Sigmoid colon (tissue), 3 donors: Measurements from ENCODE around the gene LCLAT1.

ENCODE experiments used
- POLR2A ChIP-seq, 2 donors: fragments of 450-650 bp; IDR thresholded peaks; one replicate each; pipeline ENCODE4 v1.6.1; 2016; ENCODE audit warnings: antibody characterized with exemption in 2 of 2, mild to moderate bottlenecking in 2 of 2, moderate library complexity in 2 of 2
- TF ChIP-seq, protein P1 (sequence below), 4 experiments: fragments of 450-650 bp in 3 of 4; fragments of 200-600 bp in 1 of 4; IDR thresholded peaks; one replicate each; pipeline ENCODE4 v1.5.1; 2016 to 2019; ENCODE audit warnings: antibody characterized with exemption in 4 of 4, mild to moderate bottlenecking in 3 of 4, moderate library complexity in 2 of 4

DNA sequence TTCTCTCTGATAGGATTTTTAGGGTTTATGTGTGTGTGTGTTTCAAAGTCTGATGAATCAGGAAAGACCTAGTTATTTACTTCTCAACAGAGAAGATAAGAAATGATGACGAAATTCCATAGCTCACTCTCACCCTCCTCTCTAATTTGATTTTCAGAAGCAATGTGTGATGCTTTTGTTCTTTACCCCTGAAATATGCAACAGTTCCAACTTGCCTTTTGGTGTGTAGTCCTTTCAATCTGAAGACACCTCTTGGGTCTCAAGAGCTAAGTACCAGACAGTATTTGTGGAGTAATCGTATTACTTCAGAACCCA is 18.7 kb upstream of the LCLAT1 start:
- TF ChIP-seq POLR2A (IDR thresholded peaks at IDR 0.05): no peak
- TF ChIP-seq, protein P1, sequence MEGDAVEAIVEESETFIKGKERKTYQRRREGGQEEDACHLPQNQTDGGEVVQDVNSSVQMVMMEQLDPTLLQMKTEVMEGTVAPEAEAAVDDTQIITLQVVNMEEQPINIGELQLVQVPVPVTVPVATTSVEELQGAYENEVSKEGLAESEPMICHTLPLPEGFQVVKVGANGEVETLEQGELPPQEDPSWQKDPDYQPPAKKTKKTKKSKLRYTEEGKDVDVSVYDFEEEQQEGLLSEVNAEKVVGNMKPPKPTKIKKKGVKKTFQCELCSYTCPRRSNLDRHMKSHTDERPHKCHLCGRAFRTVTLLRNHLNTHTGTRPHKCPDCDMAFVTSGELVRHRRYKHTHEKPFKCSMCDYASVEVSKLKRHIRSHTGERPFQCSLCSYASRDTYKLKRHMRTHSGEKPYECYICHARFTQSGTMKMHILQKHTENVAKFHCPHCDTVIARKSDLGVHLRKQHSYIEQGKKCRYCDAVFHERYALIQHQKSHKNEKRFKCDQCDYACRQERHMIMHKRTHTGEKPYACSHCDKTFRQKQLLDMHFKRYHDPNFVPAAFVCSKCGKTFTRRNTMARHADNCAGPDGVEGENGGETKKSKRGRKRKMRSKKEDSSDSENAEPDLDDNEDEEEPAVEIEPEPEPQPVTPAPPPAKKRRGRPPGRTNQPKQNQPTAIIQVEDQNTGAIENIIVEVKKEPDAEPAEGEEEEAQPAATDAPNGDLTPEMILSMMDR (IDR thresholded peaks at IDR 0.05): no peak
